Kidney (tissue), 14 donors: Measurements from ENCODE around the gene ZNF683. TPM values are rescaled to one million over a fixed set of nuclear protein-coding genes. Genes with fewer than 3 reads are reported as not detected.

Experiments used
- DNase-seq, 5 donors: peaks; one replicate each; pipeline ENCODE4 v3.0.0-alpha.2; 2013 to 2020
- FAIRE-seq: peaks from 2 replicates; lab custom pipeline; 2012; peaks lifted over from hg19 to GRCh38; lab: Jason Lieb, UNC
- H3K27ac ChIP-seq, 2 donors: one replicate each; pipeline ENCODE4 v1.7.0; 2013; ENCODE audit warnings: low read depth in 2 of 2, low read length in 2 of 2, inconsistent platforms in 1 of 2
- H3K27me3 ChIP-seq: one replicate; pipeline ENCODE4 v1.7.1; 2013; ENCODE audit warnings: low read length, inconsistent platforms; ENCODE audit not compliant: control insufficient read depth, insufficient read depth
- H3K36me3 ChIP-seq, 3 donors: one replicate each; pipeline versions ENCODE4 v1.7.0 to v1.7.1; 2013; ENCODE audit warnings: low read length in 3 of 3, control low read depth in 1 of 3, inconsistent platforms in 1 of 3; ENCODE audit not compliant: insufficient read depth in 3 of 3, control insufficient read depth in 2 of 3
- H3K4me1 ChIP-seq, 3 donors: one replicate each; pipeline versions ENCODE4 v1.7.0 to v1.7.1; 2013; ENCODE audit warnings: low read length in 3 of 3, inconsistent platforms in 1 of 3, low read depth in 1 of 3; ENCODE audit not compliant: control insufficient read depth in 2 of 3, insufficient read depth in 2 of 3
- H3K4me3 ChIP-seq, 3 donors: one replicate each; pipeline versions ENCODE4 v1.7.0 to v1.8.1; 2013; ENCODE audit warnings: low read length in 3 of 3, control low read depth in 1 of 3, inconsistent platforms in 1 of 3
- H3K9ac ChIP-seq, 3 donors: one replicate each; pipeline versions ENCODE4 v1.7.0 to v1.7.1; 2013; ENCODE audit warnings: low read length in 3 of 3, control low read depth in 1 of 3, inconsistent platforms in 1 of 3
- H3K9me3 ChIP-seq, 3 donors: one replicate each; pipeline versions ENCODE4 v1.7.0 to v1.7.1; 2013; ENCODE audit warnings: low read length in 3 of 3, control low read depth in 1 of 3, inconsistent platforms in 1 of 3; ENCODE audit not compliant: control insufficient read depth in 2 of 3, insufficient read depth in 1 of 3
- intact Hi-C: fragments of 100-400 bp; cut with DNase I; formaldehyde crosslinking; loops from one replicate; pipeline ENCODE4 v1.11.1; 2022
- polyA plus RNA-seq: library from polyadenylated mRNA; stranded (reverse); fragments of 350-450 nt; fragmentation: Illumina TruSeq; extraction: RNeasy Lipid Tissue Mini Kit (QIAGEN cat#74804); gene quantifications from one replicate; pipeline ENCODE4 v1.2.3, GENCODE V29; 2014; ENCODE audit warnings: low read depth, low replicate concordance; ENCODE audit not compliant: insufficient read depth
- total RNA-seq: library from RNA; stranded (reverse); fragmentation: NEBNext Ultra II Directional; extraction: Animal tissue kit (Norgen Biotek cat#: 25700); gene quantifications from one replicate; pipeline ENCODE4 v1.2.1, GENCODE V29; 2021
- TF ChIP-seq, protein P1 (sequence below): IDR thresholded peaks from 3 replicates; pipeline ENCODE4 v1.5.1; 2012; ENCODE audit warnings: mild to moderate bottlenecking, moderate library complexity, borderline replicate concordance; ENCODE audit not compliant: insufficient read depth; ENCODE audit errors: extremely low read depth
- donor health status: control.
- donor health status: control.
- donor health status: control.
- donor health status: control.
- donor health status: control.
- donor health status: DM: yes; HTN: yes; CAD: no.
- donor health status: Normal renal cell carcinoma (clear cell type).

The ZNF683 gene
- total and polyA plus RNA-seq, 2 donors from 2014 or later: 0.25 TPM; not detected in 1

DNA sequence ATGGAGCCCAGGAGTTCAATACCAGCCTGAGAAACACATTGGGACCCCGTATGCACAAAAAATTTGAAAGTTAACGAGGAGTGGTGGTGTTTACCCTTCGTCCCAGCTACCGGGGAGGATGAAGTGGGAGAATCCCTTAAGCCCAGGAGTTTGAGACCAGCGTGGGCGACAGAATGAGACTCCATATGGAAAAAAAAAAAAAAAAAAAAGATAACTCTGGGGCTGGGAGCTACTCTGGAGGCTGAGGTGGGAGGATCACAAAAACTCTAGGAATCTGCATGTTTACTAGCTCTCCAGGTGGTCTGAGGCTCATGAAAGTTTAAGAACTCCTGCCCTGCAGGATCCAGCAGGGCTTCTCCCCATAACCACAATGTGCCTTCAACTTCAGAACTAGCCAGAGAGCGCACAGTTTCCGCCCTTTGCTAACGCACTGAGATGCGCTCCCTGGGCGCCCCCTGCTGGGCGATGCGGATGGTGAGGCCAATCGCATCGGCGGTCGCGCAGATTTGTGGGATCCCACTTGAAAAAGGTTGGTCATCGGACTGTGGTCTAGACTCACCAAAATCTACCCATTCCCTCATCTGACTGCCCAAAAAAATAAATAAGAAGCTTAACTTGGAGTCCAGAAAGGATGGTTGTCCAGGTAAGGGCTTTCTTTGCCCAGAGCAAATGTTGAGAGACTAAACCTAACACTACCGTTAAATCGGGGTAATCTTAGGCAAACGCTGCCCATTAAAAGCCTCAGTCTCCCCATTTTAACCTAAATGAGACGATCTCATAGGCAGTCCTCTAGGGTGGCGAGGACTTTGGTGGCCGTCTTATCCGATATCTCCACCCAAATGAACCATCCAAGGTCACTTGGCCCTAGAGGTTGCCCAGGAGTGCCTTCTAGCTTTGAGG lies 8.8 kb downstream of the ZNF683 start:
- H3K4me3 ChIP-seq: no peak overlapping the region
- FAIRE-seq: no peak

DNA sequence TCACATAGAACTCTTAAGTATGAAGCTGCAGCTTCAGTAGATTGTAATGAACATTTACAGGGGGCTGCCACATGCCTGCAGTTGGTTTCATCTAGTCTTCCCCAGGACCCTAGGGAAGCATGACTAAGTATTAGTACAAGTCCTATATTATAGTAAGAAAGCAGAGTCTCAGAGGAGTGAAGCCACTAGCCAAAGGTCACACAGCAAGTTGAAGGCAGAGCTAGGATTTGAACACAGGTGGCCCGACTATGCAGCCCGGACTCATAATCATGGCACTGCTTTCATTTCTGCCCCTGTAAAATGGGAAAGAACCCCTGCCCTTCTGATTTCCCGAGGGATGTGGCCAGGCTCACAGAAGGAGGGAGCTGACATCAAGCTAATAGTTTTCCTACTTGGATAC lies 10.2 kb downstream of the ZNF683 start:
- Histone ChIP-seq H3K36me3 (no peaks in the 10 kb centered on the region), H3K9me3 (no peaks in the 10 kb centered on the region), H3K27ac (no peak overlapping the region), H3K9ac (no peak overlapping the region), H3K27me3 (peaks cover 12% of the 10 kb centered on the region), H3K4me1 (peaks cover 0 to 2% (median 0%) of the 10 kb centered on the region in 3 donors), H3K4me3 (no peak overlapping the region)
- intact Hi-C loops: no loop called here
- DNase-seq (no peak), FAIRE-seq (no peak)
- TF ChIP-seq, protein P1, sequence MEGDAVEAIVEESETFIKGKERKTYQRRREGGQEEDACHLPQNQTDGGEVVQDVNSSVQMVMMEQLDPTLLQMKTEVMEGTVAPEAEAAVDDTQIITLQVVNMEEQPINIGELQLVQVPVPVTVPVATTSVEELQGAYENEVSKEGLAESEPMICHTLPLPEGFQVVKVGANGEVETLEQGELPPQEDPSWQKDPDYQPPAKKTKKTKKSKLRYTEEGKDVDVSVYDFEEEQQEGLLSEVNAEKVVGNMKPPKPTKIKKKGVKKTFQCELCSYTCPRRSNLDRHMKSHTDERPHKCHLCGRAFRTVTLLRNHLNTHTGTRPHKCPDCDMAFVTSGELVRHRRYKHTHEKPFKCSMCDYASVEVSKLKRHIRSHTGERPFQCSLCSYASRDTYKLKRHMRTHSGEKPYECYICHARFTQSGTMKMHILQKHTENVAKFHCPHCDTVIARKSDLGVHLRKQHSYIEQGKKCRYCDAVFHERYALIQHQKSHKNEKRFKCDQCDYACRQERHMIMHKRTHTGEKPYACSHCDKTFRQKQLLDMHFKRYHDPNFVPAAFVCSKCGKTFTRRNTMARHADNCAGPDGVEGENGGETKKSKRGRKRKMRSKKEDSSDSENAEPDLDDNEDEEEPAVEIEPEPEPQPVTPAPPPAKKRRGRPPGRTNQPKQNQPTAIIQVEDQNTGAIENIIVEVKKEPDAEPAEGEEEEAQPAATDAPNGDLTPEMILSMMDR: no peak

More for the DNA sequence above, 8.8 kb downstream of the ZNF683 start:
- no peaks in the 10 kb centered on the region for H3K9me3 ChIP-seq
- H3K4me1 ChIP-seq: peaks cover 0 to 2% (median 0%) of the 10 kb centered on the region in 3 donors
- H3K27me3 ChIP-seq: peaks cover 9% of the 10 kb centered on the region
- DNase-seq: peak; percentile 80 to 90 (median 83)
- H3K36me3 ChIP-seq: no peaks in the 10 kb centered on the region
- TF ChIP-seq, protein P1: peak; percentile 85
- intact Hi-C loops: no loop called here
- H3K27ac ChIP-seq: no peak overlapping the region
- no peak overlapping the region for H3K9ac ChIP-seq

DNA sequence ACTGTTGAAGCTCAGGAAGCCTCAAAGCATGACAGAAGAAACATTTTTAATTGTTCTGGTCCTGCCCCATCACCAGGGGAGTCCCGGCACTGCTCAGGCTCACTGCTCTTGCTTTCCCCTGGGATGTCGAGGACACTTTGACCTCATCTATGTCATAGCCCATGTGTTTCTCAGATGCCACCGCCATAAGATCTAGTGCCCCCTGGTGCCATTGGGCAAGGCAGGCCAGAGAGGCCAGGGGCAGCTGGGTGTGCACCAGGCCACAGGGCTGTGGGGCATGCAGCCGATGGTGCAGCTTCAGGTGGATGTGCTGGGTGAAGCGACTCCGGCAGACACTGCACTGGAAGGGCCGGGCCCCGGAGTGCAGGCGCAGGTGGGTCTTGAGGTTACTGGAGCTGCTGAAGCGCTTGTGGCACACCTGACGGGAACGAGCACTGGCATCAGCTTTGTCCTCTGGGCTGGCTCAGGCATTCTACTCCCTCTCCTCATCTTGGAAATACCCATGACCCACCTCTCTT lies 10.9 kb downstream of the ZNF683 start:
- DNase-seq: no peak

More for the DNA sequence above, 10.9 kb downstream of the ZNF683 start:
- Histone ChIP-seq H3K9me3 (no peaks in the 10 kb centered on the region), H3K4me3 (no peak overlapping the region), H3K4me1 (peaks cover 0 to 2% (median 0%) of the 10 kb centered on the region in 3 donors), H3K9ac (no peak overlapping the region), H3K27ac (no peak overlapping the region), H3K27me3 (peaks cover 12% of the 10 kb centered on the region), H3K36me3 (no peaks in the 10 kb centered on the region)
- no peak for FAIRE-seq
- TF ChIP-seq, protein P1: no peak
- intact Hi-C loops: no loop called here
